ENCODE results near the gene DEFB118. TPM values are rescaled to one million over a fixed set of nuclear protein-coding genes. Genes with fewer than 3 reads are reported as not detected.

The DEFB118 gene
- total RNA-seq, 4 donors from 2014 or later = not detected

DNA sequence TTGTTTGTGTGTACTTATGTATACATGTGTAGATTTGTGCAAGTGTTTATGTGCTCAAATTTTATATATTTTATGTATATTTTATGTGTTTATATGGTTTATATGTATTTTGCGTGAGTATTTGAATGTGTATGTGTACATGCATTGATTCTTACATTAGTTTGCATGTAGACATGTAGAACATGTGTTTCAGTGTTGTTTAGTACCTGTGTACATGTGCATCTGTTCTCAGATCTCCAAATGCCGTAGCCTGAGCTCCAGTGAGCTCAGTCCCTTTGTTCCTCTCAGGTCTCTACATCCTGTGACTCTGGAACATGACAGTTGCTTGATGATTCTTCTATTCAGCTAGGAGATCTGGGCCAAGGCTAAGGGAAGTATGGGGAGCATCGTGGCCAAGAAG, 26.5 kb downstream of the DEFB118 start:
- intact Hi-C loops (cut with DNase I; ENCODE audit: low total_unique reads) = no loop called here
- DNase-seq = no peak
- Histone ChIP-seq H3K4me3 (no peak overlapping the region), H3K9me3 (no peaks in the 10 kb centered on the region), H3K4me1 (no peaks in the 10 kb centered on the region), H3K36me3 (no peaks in the 10 kb centered on the region), H3K27ac (no peak overlapping the region), H3K27me3 (no peaks in the 10 kb centered on the region)
- ATAC-seq = no peak
- in situ Hi-C loops (cut with MboI; ENCODE audit: low sequenced_read_pairs in 4 of 4) = no loop called here
- TF ChIP-seq POLR2A (IDR thresholded peaks at IDR 0.05) = no peak
- TF ChIP-seq, protein P1, sequence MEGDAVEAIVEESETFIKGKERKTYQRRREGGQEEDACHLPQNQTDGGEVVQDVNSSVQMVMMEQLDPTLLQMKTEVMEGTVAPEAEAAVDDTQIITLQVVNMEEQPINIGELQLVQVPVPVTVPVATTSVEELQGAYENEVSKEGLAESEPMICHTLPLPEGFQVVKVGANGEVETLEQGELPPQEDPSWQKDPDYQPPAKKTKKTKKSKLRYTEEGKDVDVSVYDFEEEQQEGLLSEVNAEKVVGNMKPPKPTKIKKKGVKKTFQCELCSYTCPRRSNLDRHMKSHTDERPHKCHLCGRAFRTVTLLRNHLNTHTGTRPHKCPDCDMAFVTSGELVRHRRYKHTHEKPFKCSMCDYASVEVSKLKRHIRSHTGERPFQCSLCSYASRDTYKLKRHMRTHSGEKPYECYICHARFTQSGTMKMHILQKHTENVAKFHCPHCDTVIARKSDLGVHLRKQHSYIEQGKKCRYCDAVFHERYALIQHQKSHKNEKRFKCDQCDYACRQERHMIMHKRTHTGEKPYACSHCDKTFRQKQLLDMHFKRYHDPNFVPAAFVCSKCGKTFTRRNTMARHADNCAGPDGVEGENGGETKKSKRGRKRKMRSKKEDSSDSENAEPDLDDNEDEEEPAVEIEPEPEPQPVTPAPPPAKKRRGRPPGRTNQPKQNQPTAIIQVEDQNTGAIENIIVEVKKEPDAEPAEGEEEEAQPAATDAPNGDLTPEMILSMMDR (IDR thresholded peaks at IDR 0.05 in 4 of 5, conservative IDR thresholded peaks at IDR 0.05 in 1 of 5) = no peak

DNA sequence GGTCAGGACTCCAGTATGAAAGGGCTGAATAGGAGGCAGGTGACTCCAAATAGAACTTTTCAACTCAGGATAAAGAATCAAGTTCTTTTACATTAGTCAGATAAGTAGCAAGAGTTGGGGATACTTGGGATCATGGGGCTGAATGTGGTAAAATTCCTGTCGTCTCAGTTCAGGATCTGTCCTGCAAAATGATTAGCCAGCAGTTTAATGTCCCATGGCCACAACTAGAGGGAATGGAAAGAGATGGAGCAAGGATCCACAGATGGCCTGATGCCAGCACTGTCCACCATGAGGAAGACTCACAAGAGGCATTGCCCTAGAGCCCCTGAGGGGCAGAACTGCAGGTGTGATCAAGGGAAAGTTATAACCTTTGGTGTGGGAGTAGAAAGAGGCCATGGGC, 35.5 kb downstream of the DEFB118 start:
- TF ChIP-seq, protein P1 (IDR thresholded peaks at IDR 0.05 in 4 of 5, conservative IDR thresholded peaks at IDR 0.05 in 1 of 5) = no peak
- TF ChIP-seq POLR2A (IDR thresholded peaks at IDR 0.05) = no peak
- Histone ChIP-seq H3K9me3 (no peaks in the 10 kb centered on the region), H3K36me3 (no peaks in the 10 kb centered on the region), H3K27ac (no peak overlapping the region), H3K4me1 (no peaks in the 10 kb centered on the region), H3K27me3 (no peaks in the 10 kb centered on the region), H3K4me3 (no peak overlapping the region)
- no peak for ATAC-seq
- no peak for DNase-seq
- intact Hi-C loops (cut with DNase I; ENCODE audit: low total_unique reads) (no loop called here), in situ Hi-C loops (cut with MboI; ENCODE audit: low sequenced_read_pairs in 4 of 4) (no loop called here)

DNA sequence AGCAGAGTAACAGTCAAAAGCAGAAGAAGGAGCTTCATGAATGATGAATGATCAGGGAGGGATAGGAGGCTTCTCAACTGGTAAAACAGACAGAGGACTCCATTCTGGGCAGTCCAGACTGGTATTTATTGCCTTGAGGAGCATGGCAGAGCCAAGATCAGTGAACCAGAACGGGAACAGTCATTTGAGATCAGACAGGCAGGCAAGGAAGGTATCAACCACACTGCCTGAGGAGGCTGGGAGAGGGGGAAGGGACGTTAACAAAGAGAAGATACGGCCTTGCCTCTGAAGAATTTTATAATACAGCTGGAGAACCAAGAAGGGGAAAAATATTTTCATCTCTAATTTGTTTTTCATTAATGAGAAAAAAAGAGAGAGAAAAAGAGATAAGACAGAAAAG, 37.7 kb downstream of the DEFB118 start, which contains the start of gene DEFB121:
Gene DEFB121, minus strand, starts transcription at position 101 of the 400 bp plus-strand sequence. Its CDS starts 63 bp downstream, at position 38.
- H3K4me1 ChIP-seq = no peaks in the 10 kb centered on the region
- TF ChIP-seq, protein P1 (IDR thresholded peaks at IDR 0.05 in 4 of 5, conservative IDR thresholded peaks at IDR 0.05 in 1 of 5) = no peak
- no peak for TF ChIP-seq POLR2A (IDR thresholded peaks at IDR 0.05)
- H3K9me3 ChIP-seq = no peaks in the 10 kb centered on the region
- H3K4me3 ChIP-seq = no peak within 1 kb of the TSS
- H3K36me3 ChIP-seq = no peaks in the 10 kb centered on the region
- ATAC-seq (no peak), DNase-seq (no peak)
- H3K27me3 ChIP-seq = no peaks in the 10 kb centered on the region
- intact Hi-C loops (cut with DNase I; ENCODE audit: low total_unique reads) = no loop called here
- in situ Hi-C loops (cut with MboI; ENCODE audit: low sequenced_read_pairs in 4 of 4) = no loop called here
- H3K27ac ChIP-seq = no peak within 1 kb of the TSS

DNA sequence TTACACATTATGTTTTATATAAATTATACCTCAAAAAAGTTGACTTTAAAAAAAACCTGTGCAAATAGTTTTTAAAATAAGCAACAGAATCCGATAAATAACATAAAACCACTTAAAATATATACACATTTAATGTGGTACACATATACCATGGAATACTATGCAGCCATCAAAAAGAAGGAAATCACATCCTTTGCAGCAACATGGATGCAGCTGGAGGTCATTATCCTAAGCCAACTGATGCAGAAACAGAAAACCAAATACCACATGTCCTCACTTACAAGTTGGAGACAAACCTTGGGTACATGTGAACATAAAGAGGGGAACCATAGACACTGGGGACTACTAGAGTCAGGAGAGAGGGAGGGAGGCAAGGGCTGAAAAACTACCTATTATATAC, 41.6 kb downstream of the DEFB118 start:
- Histone ChIP-seq H3K4me3 (no peak overlapping the region), H3K27ac (no peak overlapping the region), H3K27me3 (no peaks in the 10 kb centered on the region), H3K36me3 (no peaks in the 10 kb centered on the region), H3K4me1 (no peaks in the 10 kb centered on the region), H3K9me3 (no peaks in the 10 kb centered on the region)
- in situ Hi-C loops (cut with MboI; ENCODE audit: low sequenced_read_pairs in 4 of 4) = no loop called here
- intact Hi-C loops (cut with DNase I; ENCODE audit: low total_unique reads) = no loop called here
- ATAC-seq (no peak), DNase-seq (no peak)
- no peak for TF ChIP-seq POLR2A (IDR thresholded peaks at IDR 0.05)
- TF ChIP-seq, protein P1 (IDR thresholded peaks at IDR 0.05 in 4 of 5, conservative IDR thresholded peaks at IDR 0.05 in 1 of 5) = no peak

DNA sequence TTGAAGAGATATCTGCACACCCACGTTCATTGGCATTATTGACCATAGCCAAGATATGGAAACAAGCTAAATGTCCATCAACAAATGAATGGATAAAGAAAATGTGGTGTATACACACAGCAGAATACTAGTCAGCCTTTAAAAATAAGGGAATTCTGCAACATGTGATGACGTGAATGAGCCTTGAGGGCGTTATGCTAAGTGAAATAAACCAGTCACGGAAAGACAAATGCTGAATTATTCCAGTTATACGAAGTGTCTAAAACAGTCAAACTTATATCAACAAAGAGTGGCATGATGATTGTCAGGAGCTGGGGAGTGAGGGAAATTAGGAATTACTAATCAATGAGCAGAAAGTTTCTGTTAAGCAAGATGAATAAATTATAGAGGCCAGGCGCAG, 46.0 kb downstream of the DEFB118 start:
- intact Hi-C loops (cut with DNase I; ENCODE audit: low total_unique reads) (no loop called here), in situ Hi-C loops (cut with MboI; ENCODE audit: low sequenced_read_pairs in 4 of 4) (no loop called here)
- no peak for ATAC-seq
- Histone ChIP-seq H3K4me3 (no peak overlapping the region), H3K27me3 (no peaks in the 10 kb centered on the region), H3K27ac (no peak overlapping the region), H3K36me3 (no peaks in the 10 kb centered on the region), H3K9me3 (no peaks in the 10 kb centered on the region), H3K4me1 (no peaks in the 10 kb centered on the region)
- TF ChIP-seq POLR2A (IDR thresholded peaks at IDR 0.05) = no peak
- TF ChIP-seq, protein P1 (IDR thresholded peaks at IDR 0.05 in 4 of 5, conservative IDR thresholded peaks at IDR 0.05 in 1 of 5) = no peak
- no peak for DNase-seq
